GM23338 (cell line): ENCODE data around the gene TMEM128.
A peak's percentile ranks its signal among the peaks of the same experiment; 100 is the strongest.

Experiments
- CREB1 ChIP-seq: fragments of 250-450 bp; sonication (Bioruptor Pico); IDR thresholded peaks from 2 replicates; pipeline ENCODE4 v1.5.0; 2020; ENCODE audit warnings: low read depth, mild to moderate bottlenecking, moderate library complexity
- EZH2 ChIP-seq: fragments of 200-600 bp; sonication (generic); IDR thresholded peaks from one replicate; pipeline ENCODE4 v1.8.0; 2017; ENCODE audit warnings: antibody characterized with exemption, mild to moderate bottlenecking, low read depth; ENCODE audit not compliant: unreplicated experiment
- EZH2phosphoT487 ChIP-seq: fragments of 200-600 bp; sonication (generic); IDR thresholded peaks from one replicate; pipeline ENCODE4 v1.8.1; 2018; ENCODE audit warnings: antibody characterized with exemption; ENCODE audit not compliant: unreplicated experiment
- JUNB ChIP-seq: IDR thresholded peaks from one replicate; pipeline ENCODE4 v1.6.1; 2016; ENCODE audit warnings: antibody characterized with exemption; ENCODE audit not compliant: unreplicated experiment
- NANOG ChIP-seq: IDR thresholded peaks from 2 replicates; pipeline ENCODE4 v1.6.1; 2016; ENCODE audit warnings: antibody characterized with exemption, borderline replicate concordance
- POLR2AphosphoS5 ChIP-seq: IDR thresholded peaks from 2 replicates; pipeline ENCODE4 v1.6.1; 2016; ENCODE audit warnings: antibody characterized with exemption, low read depth
- STAT1 ChIP-seq: IDR thresholded peaks from one replicate; pipeline ENCODE4 v1.6.1; 2016; ENCODE audit warnings: antibody characterized with exemption; ENCODE audit not compliant: unreplicated experiment
- TF ChIP-seq, protein P1 (sequence below), 2 experiments: fragments of 200-600 bp in 1 of 2; sonication (generic) in 1 of 2; conservative IDR thresholded peaks; 2 replicates each; pipeline versions ENCODE4 v1.5.1 to v1.6.1; 2016 to 2017; ENCODE audit warnings: antibody characterized with exemption in 2 of 2, low read depth in 2 of 2, mild to moderate bottlenecking in 2 of 2, moderate library complexity in 1 of 2
- TF ChIP-seq, protein P2 (sequence below): IDR thresholded peaks from one replicate; pipeline ENCODE4 v1.6.1; 2018; ENCODE audit warnings: antibody characterized with exemption; ENCODE audit not compliant: unreplicated experiment
- TF ChIP-seq, protein P3 (sequence below): IDR thresholded peaks from 2 replicates; pipeline ENCODE4 v1.6.1; 2016; ENCODE audit warnings: antibody characterized with exemption

DNA sequence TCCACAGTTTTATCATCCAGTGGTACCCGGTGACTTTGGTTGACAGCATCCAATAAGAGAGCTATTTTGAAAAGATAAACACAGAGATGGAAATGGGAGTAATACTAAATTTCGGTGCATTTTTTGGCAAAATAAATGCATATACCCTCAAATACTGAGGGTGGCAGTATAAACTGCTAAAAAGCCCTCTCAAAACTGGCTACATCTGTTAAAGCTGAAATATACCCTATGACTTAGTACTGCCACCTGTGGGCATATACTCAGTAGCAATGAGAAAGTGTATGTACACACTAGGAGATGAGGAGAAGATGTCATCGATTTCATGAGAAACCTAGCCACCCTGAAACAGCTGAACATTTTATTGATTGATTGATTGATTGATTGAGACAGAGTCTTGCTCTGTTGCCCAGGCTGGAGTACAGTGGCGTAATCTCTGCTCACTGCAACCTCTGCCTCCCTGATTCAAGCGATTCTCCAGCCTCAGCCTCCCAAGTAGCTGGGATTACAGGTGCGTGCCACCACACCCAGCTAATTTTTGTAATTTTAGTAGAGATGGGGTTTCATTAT, 12.2 kb upstream of the TMEM128 start:
- TF ChIP-seq, protein P1, sequence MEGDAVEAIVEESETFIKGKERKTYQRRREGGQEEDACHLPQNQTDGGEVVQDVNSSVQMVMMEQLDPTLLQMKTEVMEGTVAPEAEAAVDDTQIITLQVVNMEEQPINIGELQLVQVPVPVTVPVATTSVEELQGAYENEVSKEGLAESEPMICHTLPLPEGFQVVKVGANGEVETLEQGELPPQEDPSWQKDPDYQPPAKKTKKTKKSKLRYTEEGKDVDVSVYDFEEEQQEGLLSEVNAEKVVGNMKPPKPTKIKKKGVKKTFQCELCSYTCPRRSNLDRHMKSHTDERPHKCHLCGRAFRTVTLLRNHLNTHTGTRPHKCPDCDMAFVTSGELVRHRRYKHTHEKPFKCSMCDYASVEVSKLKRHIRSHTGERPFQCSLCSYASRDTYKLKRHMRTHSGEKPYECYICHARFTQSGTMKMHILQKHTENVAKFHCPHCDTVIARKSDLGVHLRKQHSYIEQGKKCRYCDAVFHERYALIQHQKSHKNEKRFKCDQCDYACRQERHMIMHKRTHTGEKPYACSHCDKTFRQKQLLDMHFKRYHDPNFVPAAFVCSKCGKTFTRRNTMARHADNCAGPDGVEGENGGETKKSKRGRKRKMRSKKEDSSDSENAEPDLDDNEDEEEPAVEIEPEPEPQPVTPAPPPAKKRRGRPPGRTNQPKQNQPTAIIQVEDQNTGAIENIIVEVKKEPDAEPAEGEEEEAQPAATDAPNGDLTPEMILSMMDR (conservative IDR thresholded peaks at IDR 0.05; ENCODE audit: low read depth in 2 of 2), result peak; percentile 44 to 55
- no peak for TF ChIP-seq JUNB
- no peak for TF ChIP-seq POLR2AphosphoS5
- no peak for TF ChIP-seq EZH2
- TF ChIP-seq, protein P2, sequence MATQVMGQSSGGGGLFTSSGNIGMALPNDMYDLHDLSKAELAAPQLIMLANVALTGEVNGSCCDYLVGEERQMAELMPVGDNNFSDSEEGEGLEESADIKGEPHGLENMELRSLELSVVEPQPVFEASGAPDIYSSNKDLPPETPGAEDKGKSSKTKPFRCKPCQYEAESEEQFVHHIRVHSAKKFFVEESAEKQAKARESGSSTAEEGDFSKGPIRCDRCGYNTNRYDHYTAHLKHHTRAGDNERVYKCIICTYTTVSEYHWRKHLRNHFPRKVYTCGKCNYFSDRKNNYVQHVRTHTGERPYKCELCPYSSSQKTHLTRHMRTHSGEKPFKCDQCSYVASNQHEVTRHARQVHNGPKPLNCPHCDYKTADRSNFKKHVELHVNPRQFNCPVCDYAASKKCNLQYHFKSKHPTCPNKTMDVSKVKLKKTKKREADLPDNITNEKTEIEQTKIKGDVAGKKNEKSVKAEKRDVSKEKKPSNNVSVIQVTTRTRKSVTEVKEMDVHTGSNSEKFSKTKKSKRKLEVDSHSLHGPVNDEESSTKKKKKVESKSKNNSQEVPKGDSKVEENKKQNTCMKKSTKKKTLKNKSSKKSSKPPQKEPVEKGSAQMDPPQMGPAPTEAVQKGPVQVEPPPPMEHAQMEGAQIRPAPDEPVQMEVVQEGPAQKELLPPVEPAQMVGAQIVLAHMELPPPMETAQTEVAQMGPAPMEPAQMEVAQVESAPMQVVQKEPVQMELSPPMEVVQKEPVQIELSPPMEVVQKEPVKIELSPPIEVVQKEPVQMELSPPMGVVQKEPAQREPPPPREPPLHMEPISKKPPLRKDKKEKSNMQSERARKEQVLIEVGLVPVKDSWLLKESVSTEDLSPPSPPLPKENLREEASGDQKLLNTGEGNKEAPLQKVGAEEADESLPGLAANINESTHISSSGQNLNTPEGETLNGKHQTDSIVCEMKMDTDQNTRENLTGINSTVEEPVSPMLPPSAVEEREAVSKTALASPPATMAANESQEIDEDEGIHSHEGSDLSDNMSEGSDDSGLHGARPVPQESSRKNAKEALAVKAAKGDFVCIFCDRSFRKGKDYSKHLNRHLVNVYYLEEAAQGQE, result no peak
- TF ChIP-seq CREB1 (CRISPR knock-in tag), result no peak
- TF ChIP-seq EZH2phosphoT487, result no peak
- no peak for TF ChIP-seq STAT1
- TF ChIP-seq, protein P3, sequence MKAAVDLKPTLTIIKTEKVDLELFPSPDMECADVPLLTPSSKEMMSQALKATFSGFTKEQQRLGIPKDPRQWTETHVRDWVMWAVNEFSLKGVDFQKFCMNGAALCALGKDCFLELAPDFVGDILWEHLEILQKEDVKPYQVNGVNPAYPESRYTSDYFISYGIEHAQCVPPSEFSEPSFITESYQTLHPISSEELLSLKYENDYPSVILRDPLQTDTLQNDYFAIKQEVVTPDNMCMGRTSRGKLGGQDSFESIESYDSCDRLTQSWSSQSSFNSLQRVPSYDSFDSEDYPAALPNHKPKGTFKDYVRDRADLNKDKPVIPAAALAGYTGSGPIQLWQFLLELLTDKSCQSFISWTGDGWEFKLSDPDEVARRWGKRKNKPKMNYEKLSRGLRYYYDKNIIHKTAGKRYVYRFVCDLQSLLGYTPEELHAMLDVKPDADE, result no peak
- no peak for TF ChIP-seq NANOG
